BJ (cell line): ENCODE measurements around the gene CDK15. TPM values are rescaled to one million over a fixed set of nuclear protein-coding genes. Genes with fewer than 3 reads are reported as not detected.

Source experiments
- CTCF ChIA-PET: fragments of 350-600 bp; formaldehyde crosslinking; extraction: SDS; loops from one replicate; lab custom pipeline; 2021; ENCODE audit warnings: antibody characterized with exemption, inconsistent platforms; lab: Yijun Ruan, JAX
- POLR2A ChIA-PET: fragments of 300-600 bp; sonication (Branson Sonifier 250); formaldehyde crosslinking; extraction: SDS; loops from one replicate; lab custom pipeline; 2021; ENCODE audit warnings: antibody characterized with exemption; lab: Charles Lee
- DNase-seq: peaks from one replicate; pipeline ENCODE4 v3.0.0-alpha.2; 2011; ENCODE audit warnings: low read depth
- H3K27me3 ChIP-seq: 2 replicates; pipeline ENCODE4 v1.6.0; 2011; ENCODE audit warnings: low read length; ENCODE audit not compliant: control insufficient read depth, insufficient read depth
- H3K36me3 ChIP-seq: 2 replicates; pipeline ENCODE4 v1.5.1; 2011; ENCODE audit warnings: low read length; ENCODE audit not compliant: control insufficient read depth, insufficient read depth
- H3K4me3 ChIP-seq: 2 replicates; pipeline ENCODE4 v1.5.1; 2011; ENCODE audit warnings: low read depth, mild to moderate bottlenecking, control low read depth, low read length
- polyA plus RNA-seq: library from polyadenylated mRNA; depleted of rRNA; stranded (reverse); fragments of >200 nt; gene quantifications from 2 replicates; pipeline ENCODE4 v1.2.3, GENCODE V29; 2011
- TF ChIP-seq, protein P1 (sequence below): IDR thresholded peaks from 2 replicates; pipeline ENCODE4 v1.5.1; 2011; ENCODE audit warnings: low read depth, mild to moderate bottlenecking, control low read depth, inconsistent platforms, low read length, moderate library complexity; ENCODE audit not compliant: insufficient read depth

The CDK15 gene
- polyA plus RNA-seq, 1 experiment = 8.2 TPM

DNA sequence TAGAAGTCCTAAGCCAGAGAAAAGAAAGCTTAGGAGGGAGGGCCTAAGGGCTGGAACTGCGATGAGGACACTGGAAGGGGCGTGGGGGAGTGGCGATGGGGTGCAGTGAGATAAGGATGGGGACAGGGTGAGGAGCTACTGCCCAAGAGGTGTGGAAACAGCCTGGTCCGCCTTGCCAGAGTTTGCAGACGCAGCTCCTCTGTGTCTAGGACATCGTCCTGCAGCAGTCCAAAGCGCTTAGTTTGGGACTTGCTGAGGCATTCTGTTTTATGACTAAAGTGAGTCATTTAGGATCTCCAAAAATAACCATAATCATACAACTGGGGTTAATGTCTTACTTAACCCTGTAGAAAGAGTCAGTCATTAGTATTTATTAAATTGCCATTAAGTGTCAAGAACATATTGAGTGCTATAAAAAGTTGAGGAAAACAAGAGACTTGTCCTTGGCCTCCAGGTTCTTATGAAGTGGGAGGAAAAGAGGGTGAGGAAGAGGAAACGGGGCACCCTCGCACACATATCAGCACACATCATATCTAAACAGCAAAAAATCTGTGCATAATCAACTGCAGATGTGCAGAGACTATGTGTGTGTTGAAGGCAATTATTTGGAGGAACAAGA, 74.8 kb downstream of the CDK15 start:
- no peak overlapping the region for H3K4me3 ChIP-seq
- TF ChIP-seq, protein P1, sequence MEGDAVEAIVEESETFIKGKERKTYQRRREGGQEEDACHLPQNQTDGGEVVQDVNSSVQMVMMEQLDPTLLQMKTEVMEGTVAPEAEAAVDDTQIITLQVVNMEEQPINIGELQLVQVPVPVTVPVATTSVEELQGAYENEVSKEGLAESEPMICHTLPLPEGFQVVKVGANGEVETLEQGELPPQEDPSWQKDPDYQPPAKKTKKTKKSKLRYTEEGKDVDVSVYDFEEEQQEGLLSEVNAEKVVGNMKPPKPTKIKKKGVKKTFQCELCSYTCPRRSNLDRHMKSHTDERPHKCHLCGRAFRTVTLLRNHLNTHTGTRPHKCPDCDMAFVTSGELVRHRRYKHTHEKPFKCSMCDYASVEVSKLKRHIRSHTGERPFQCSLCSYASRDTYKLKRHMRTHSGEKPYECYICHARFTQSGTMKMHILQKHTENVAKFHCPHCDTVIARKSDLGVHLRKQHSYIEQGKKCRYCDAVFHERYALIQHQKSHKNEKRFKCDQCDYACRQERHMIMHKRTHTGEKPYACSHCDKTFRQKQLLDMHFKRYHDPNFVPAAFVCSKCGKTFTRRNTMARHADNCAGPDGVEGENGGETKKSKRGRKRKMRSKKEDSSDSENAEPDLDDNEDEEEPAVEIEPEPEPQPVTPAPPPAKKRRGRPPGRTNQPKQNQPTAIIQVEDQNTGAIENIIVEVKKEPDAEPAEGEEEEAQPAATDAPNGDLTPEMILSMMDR = no peak
- H3K36me3 ChIP-seq = no peaks in the 10 kb centered on the region
- DNase-seq = peak; percentile 62
- POLR2A ChIA-PET = no interaction called here
- CTCF ChIA-PET = interaction anchor here (0.6 to 2.6 kb wide), 6 partner anchors 10 to 288 kb away, joined by 3 to 15 read pairs (median 3); no protein-coding TSS in a partner anchor
- no peaks in the 10 kb centered on the region for H3K27me3 ChIP-seq

- CTCF ChIA-PET = no interaction called here
- Histone ChIP-seq H3K36me3 (no peaks in the 10 kb centered on the region), H3K27me3 (no peaks in the 10 kb centered on the region), H3K4me3 (no peak overlapping the region)
- TF ChIP-seq, protein P1 = no peak
- DNase-seq = no peak
- POLR2A ChIA-PET = no interaction called here
These were observed 75.4 kb downstream of the CDK15 start for GRCh38 chr2:201881741-201882140.

DNA sequence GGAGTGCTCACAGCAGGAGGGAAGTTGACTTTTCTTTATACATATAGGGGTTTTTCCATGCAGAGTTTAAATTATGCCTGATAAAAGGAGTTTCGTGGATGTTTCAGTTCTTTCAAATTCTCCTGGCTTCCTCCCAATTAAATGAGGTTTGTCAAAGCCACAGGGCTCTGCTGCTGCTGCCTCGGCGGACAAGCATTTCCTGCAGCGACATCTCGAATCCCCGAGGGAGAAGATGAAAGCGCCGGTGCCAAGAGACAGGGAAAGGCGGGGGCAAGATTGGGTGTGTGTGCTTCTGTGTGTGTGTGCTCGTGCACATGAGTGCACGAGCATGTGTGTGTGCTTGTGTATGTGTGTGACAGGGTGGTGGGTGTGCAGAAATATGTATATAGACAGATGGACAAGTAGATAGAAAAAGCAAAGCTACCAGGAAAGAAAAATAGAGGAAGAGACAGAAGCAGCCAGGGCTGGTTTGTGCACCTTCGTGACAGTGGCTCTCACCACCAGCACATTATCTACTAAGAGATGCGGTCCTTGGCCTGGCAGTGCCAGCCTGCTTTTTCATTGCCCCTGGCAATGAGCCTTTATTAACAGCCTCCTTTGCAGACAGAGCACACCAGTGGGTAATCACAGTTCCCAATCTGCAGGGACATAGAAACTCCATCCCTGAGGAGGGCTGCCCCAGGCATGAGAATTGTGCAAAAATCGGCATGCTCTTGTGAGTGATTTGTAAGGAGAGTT, 76.2 kb downstream of the CDK15 start:
- ChIA-PET POLR2A (interaction anchor here (0.6 kb wide), 1 partner anchor 31 kb away, joined by 11 read pairs; no protein-coding TSS in a partner anchor), CTCF (no interaction called here)
- no peak overlapping the region for H3K4me3 ChIP-seq
- TF ChIP-seq, protein P1 = no peak
- no peaks in the 10 kb centered on the region for H3K36me3 ChIP-seq
- no peak for DNase-seq
- no peaks in the 10 kb centered on the region for H3K27me3 ChIP-seq

GRCh38 chr2:201883606-201884369, 77.5 kb downstream of the CDK15 start:
- DNase-seq = no peak
- ChIA-PET CTCF (no interaction called here), POLR2A (no interaction called here)
- TF ChIP-seq, protein P1 = no peak
- Histone ChIP-seq H3K4me3 (no peak overlapping the region), H3K36me3 (no peaks in the 10 kb centered on the region), H3K27me3 (no peaks in the 10 kb centered on the region)

- POLR2A ChIA-PET = no interaction called here
- Histone ChIP-seq H3K36me3 (no peaks in the 10 kb centered on the region), H3K27me3 (no peaks in the 10 kb centered on the region), H3K4me3 (no peak overlapping the region)
- TF ChIP-seq, protein P1 = no peak
- DNase-seq = peak; percentile 46
- CTCF ChIA-PET = no interaction called here
These were observed 80.2 kb downstream of the CDK15 start for GRCh38 chr2:201886504-201886903.
